Endodermal cell (in vitro differentiated cells): ENCODE results near the gene TXK. TPM values are rescaled to one million over a fixed set of nuclear protein-coding genes. Genes with fewer than 3 reads are reported as not detected.

Experiments
- DNase-seq: peaks from one replicate; pipeline ENCODE4 v3.0.0-alpha.2; 2017
- H3K27ac ChIP-seq: 2 replicates; pipeline ENCODE4 v1.5.1; 2013; ENCODE audit warnings: mild to moderate bottlenecking, low read depth, low read length, moderate library complexity
- H3K27me3 ChIP-seq: 2 replicates; pipeline ENCODE4 v1.6.1; 2013; ENCODE audit warnings: mild to moderate bottlenecking, low read length, moderate library complexity; ENCODE audit not compliant: insufficient read depth, control insufficient read depth, poor library complexity, severe bottlenecking
- H3K36me3 ChIP-seq: 2 replicates; pipeline ENCODE4 v1.7.0; 2013; ENCODE audit warnings: mild to moderate bottlenecking, low read length, moderate library complexity; ENCODE audit not compliant: control insufficient read depth, insufficient read depth
- H3K4me1 ChIP-seq: one replicate; pipeline ENCODE4 v1.7.0; 2013; ENCODE audit warnings: low read length; ENCODE audit not compliant: control insufficient read depth, insufficient read depth
- H3K4me3 ChIP-seq: 2 replicates; pipeline ENCODE4 v1.5.1; 2013; ENCODE audit warnings: mild to moderate bottlenecking, low read length, moderate library complexity
- H3K9ac ChIP-seq: 2 replicates; pipeline ENCODE4 v1.6.1; 2013; ENCODE audit warnings: mild to moderate bottlenecking, low read length, moderate library complexity; ENCODE audit not compliant: poor library complexity, severe bottlenecking; ENCODE audit errors: extremely low read depth
- H3K9me3 ChIP-seq: 2 replicates; pipeline ENCODE4 v1.6.1; 2013; ENCODE audit warnings: mild to moderate bottlenecking, low read length, moderate library complexity; ENCODE audit not compliant: control insufficient read depth
- H3K27ac Mint-ChIP-seq: 2 replicates; pipeline ENCODE4 v1.8.0; 2020; ENCODE audit warnings: mixed read lengths
- H3K27me3 Mint-ChIP-seq: 2 replicates; pipeline ENCODE4 v1.8.0; 2021; ENCODE audit warnings: mild to moderate bottlenecking, mixed read lengths; ENCODE audit not compliant: insufficient read depth
- H3K36me3 Mint-ChIP-seq: 2 replicates; pipeline ENCODE4 v1.8.0; 2020; ENCODE audit warnings: low read depth, mixed read lengths
- H3K4me1 Mint-ChIP-seq: 2 replicates; pipeline ENCODE4 v1.8.0; 2020; ENCODE audit warnings: mixed read lengths
- H3K4me3 Mint-ChIP-seq: 2 replicates; pipeline ENCODE4 v1.8.0; 2020; ENCODE audit warnings: mild to moderate bottlenecking, moderate library complexity, mixed read lengths
- H3K9me3 Mint-ChIP-seq: 2 replicates; pipeline ENCODE4 v1.8.0; 2020; ENCODE audit warnings: mild to moderate bottlenecking, mixed read lengths
- CTCF ChIP-seq: fragments of 200-600 bp; sonication (generic); conservative IDR thresholded peaks from 2 replicates; pipeline ENCODE4 v1.5.0; 2021; ENCODE audit warnings: antibody characterized with exemption, mild to moderate bottlenecking
- WGBS, 2 experiments: methylation state at CpG; one replicate each; pipeline versions ENCODE4 v1.1.5 to v1.1.7; 2013; ENCODE audit warnings: missing lambda C conversion rate in 2 of 2, mixed read lengths in 1 of 2; ENCODE audit not compliant: insufficient coverage in 1 of 2, insufficient read length in 1 of 2; 5-methylcytosine and 5-hydroxymethylcytosine counted together
- total RNA-seq, 2 donors: library from RNA; stranded (reverse); fragmentation: NEBNext Ultra II Directional in 1 of 2; extraction: Animal tissue kit (Norgen Biotek cat#: 25700) in 1 of 2; gene quantifications; 2 replicates in 1 of 2; 3 replicates in 1 of 2; pipeline ENCODE4 v1.2.1, GENCODE V29; 2021

The TXK gene
- total RNA-seq, 2 donors from 2014 or later, result 0.66 to 0.68 TPM

- Mint-ChIP-seq H3K36me3 (peaks cover 2% of the 10 kb centered on the region), H3K4me1 (peaks cover 3% of the 10 kb centered on the region), H3K27me3 (peaks cover 33% of the 10 kb centered on the region), H3K9me3 (peaks cover 25% of the 10 kb centered on the region), H3K27ac (no peak overlapping the region), H3K4me3 (peak overlapping the region; percentile 80)
- DNase-seq, result no peak
- WGBS, 2 experiments, result 86% methylated on average over 2 of the region's 2 CpGs; no CpG with 5 or more reads in 1 of the 2 experiments
- peaks cover 6% of the 10 kb centered on the region for H3K4me1 ChIP-seq
- no peak overlapping the region for H3K9ac ChIP-seq
- no peaks in the 10 kb centered on the region for H3K36me3 ChIP-seq
- no peak for TF ChIP-seq CTCF
- H3K9me3 ChIP-seq, result peaks cover 23% of the 10 kb centered on the region
- no peak overlapping the region for H3K27ac ChIP-seq
- peaks cover 27% of the 10 kb centered on the region for H3K27me3 ChIP-seq
- H3K4me3 ChIP-seq, result peak overlapping the region; percentile 32
Measured at GRCh38 chr4:48018112-48018511, 115.9 kb downstream of the TXK start.

GRCh38 chr4:48017108-48017571, 116.9 kb downstream of the TXK start:
- Histone ChIP-seq H3K27me3 (peaks cover 27% of the 10 kb centered on the region), H3K27ac (no peak overlapping the region), H3K4me1 (peaks cover 6% of the 10 kb centered on the region), H3K36me3 (no peaks in the 10 kb centered on the region), H3K9ac (peak overlapping the region; percentile 59), H3K4me3 (peak overlapping the region; percentile 92), H3K9me3 (peaks cover 23% of the 10 kb centered on the region)
- Mint-ChIP-seq H3K27ac (peak overlapping the region; percentile 85), H3K9me3 (peaks cover 29% of the 10 kb centered on the region), H3K4me1 (peaks cover 3% of the 10 kb centered on the region), H3K36me3 (peaks cover 2% of the 10 kb centered on the region), H3K4me3 (peak overlapping the region; percentile 80), H3K27me3 (peaks cover 33% of the 10 kb centered on the region)
- no peak for TF ChIP-seq CTCF
- peak; percentile 88 for DNase-seq
- 1 to 2% methylated on average over 17 to 35 of the region's 35 CpGs for WGBS, 2 experiments

Other genes with a start within 250 kb of the TXK start
- gene NFXL1, start 219.7 kb downstream of the TXK start, total RNA-seq, result 10 to 100 TPM; 33.0 to 33.7 TPM
- under 1 TPM in 1 of 2 donors, not detected in 1; 0.24 TPM for gene CNGA1, start 117.6 kb downstream of the TXK start, total RNA-seq
- 1 to 10 TPM; 3.4 to 8.4 TPM for gene NIPAL1, start 117.5 kb downstream of the TXK start, total RNA-seq
- 1 to 10 TPM; 3.8 to 5.4 TPM for gene TEC, start 135.6 kb upstream of the TXK start, total RNA-seq
- 10 to 100 TPM; 42.1 to 49.8 TPM for gene SLAIN2, start 207.3 kb upstream of the TXK start, total RNA-seq